GM13976 (cell line): Measurements from ENCODE around the gene VMP1.

ENCODE experiments used
- DNase-seq: peaks from one replicate; pipeline ENCODE4 v3.0.0; 2012; ENCODE audit warnings: low spot score
- CTCF ChIP-seq: IDR thresholded peaks from 2 replicates; pipeline ENCODE4 v1.5.1; 2012; ENCODE audit warnings: borderline replicate concordance, mild to moderate bottlenecking; ENCODE audit not compliant: insufficient read depth; ENCODE audit errors: extremely low read depth, missing control alignments, control extremely low read depth
- in situ Hi-C: fragments of 300-500 bp; cut with MboI; formaldehyde crosslinking; loops from one replicate; pipeline ENCODE4 v1.12.0; 2022; ENCODE audit warnings: low sequenced_read_pairs, mixed read lengths, inconsistent platforms; ENCODE audit not compliant: unreplicated experiment

VMP1 gene

GRCh38 chr17:59688496-59688895 is 19.0 kb upstream of the VMP1 start:
- in situ Hi-C loops: no loop called here
- no peak for TF ChIP-seq CTCF
- DNase-seq: no peak

GRCh38 chr17:59693582-59693981 is 13.9 kb upstream of the VMP1 start:
- no peak for TF ChIP-seq CTCF
- DNase-seq: no peak
- in situ Hi-C loops: no loop called here

GRCh38 chr17:59694344-59694743 is 13.1 kb upstream of the VMP1 start:
- no peak for TF ChIP-seq CTCF
- in situ Hi-C loops: no loop called here
- no peak for DNase-seq

- DNase-seq: no peak
- no peak for TF ChIP-seq CTCF
- in situ Hi-C loops: no loop called here
Observed at GRCh38 chr17:59695945-59696681, 11.3 kb upstream of the VMP1 start.

GRCh38 chr17:59696682-59697277 is 10.7 kb upstream of the VMP1 start:
- no peak for TF ChIP-seq CTCF
- no peak for DNase-seq
- in situ Hi-C loops: no loop called here

GRCh38 chr17:59698143-59698542 is 9.3 kb upstream of the VMP1 start:
- no peak for DNase-seq
- no peak for TF ChIP-seq CTCF

GRCh38 chr17:59699218-59699617 is 8.2 kb upstream of the VMP1 start:
- in situ Hi-C loops: no loop called here
- DNase-seq: no peak
- no peak for TF ChIP-seq CTCF

More at GRCh38 chr17:59698143-59698542, 9.3 kb upstream of the VMP1 start:
- in situ Hi-C loops: no loop called here
